GM12878 (cell line): ENCODE results near the gene SUZ12. TPM values are rescaled to one million over a fixed set of nuclear protein-coding genes. Genes with fewer than 3 reads are reported as not detected.
"Not testable (repeated sequence)": the region's sequence is repeated elsewhere in the genome, so short reads cannot be mapped to it uniquely, and the experiment has no call there.

Experiments used
- ATAC-seq: fragments of 200-7000 bp; cut with Tn5 transposase; 3 replicates; pipeline ENCODE4 v1.9.1; 2020; ENCODE audit warnings: mild to moderate bottlenecking, moderate library complexity
- BruUV-seq: library from RNA; stranded (reverse); fragments of 400-500 nt; replicated peaks from 2 replicates; lab custom pipeline; 2021; lab: Mats Ljungman, UMichigan
- CTCF ChIA-PET: fragments of 300-600 bp; sonication (Branson Sonifier 250); formaldehyde crosslinking; extraction: SDS; loops from one replicate; lab custom pipeline; 2021; ENCODE audit warnings: inconsistent platforms; lab: Yijun Ruan, JAX
- POLR2A ChIA-PET: fragments of 350-600 bp; formaldehyde crosslinking; extraction: SDS; loops from one replicate; lab custom pipeline; 2021; ENCODE audit warnings: inconsistent platforms; lab: Charles Lee
- RAD21 ChIA-PET: fragments of 300-600 bp; sonication (Branson Sonifier 250); formaldehyde crosslinking; loops from one replicate; lab custom pipeline; 2023; ENCODE audit warnings: antibody characterized with exemption; ENCODE audit not compliant: unreplicated experiment; lab: Charles Lee
- SMC1A ChIA-PET: fragments of 300-600 bp; sonication (Branson Sonifier 250); formaldehyde crosslinking; loops from one replicate; lab custom pipeline; 2023; ENCODE audit not compliant: unreplicated experiment, uncharacterized antibody; lab: Charles Lee
- DNase-seq: peaks from one replicate; pipeline ENCODE4 v3.0.0-alpha.2; 2011; ENCODE audit warnings: low read depth, low spot score
- FAIRE-seq: peaks from 3 replicates; lab custom pipeline; 2011; peaks lifted over from hg19 to GRCh38; lab: Jason Lieb, UNC
- H2AFZ ChIP-seq: 2 replicates; pipeline ENCODE4 v1.6.0; 2011; ENCODE audit warnings: low read depth, low read length, control low read depth; ENCODE audit not compliant: control insufficient read depth
- H3K27ac ChIP-seq: 2 replicates; pipeline ENCODE4 v1.5.1; 2011; ENCODE audit warnings: control low read depth; ENCODE audit not compliant: control insufficient read depth, insufficient read depth
- H3K27me3 ChIP-seq, 2 experiments: replicated peaks in 1 of 2; 2 replicates each; pipeline versions ENCODE4 v1.6.0 to v1.6.1; 2011; ENCODE audit warnings: low read length in 1 of 2; ENCODE audit not compliant: control insufficient read depth in 2 of 2, insufficient read depth in 2 of 2
- H3K36me3 ChIP-seq, 2 experiments: 2 replicates each; pipeline ENCODE4 v1.5.1; 2011; ENCODE audit warnings: low read length in 1 of 2; ENCODE audit not compliant: control insufficient read depth in 2 of 2, insufficient read depth in 2 of 2
- H3K4me1 ChIP-seq: 2 replicates; pipeline ENCODE4 v1.6.1; 2011; ENCODE audit warnings: mild to moderate bottlenecking, low read length, moderate library complexity, mixed read lengths; ENCODE audit not compliant: control insufficient read depth, insufficient read depth
- H3K4me2 ChIP-seq: 2 replicates; pipeline ENCODE4 v1.6.0; 2011; ENCODE audit warnings: control low read depth; ENCODE audit not compliant: control insufficient read depth, insufficient read depth
- H3K4me3 ChIP-seq: fragments of 200-600 bp; sonication (generic); 2 replicates; pipeline ENCODE4 v1.5.1; 2016
- H3K79me2 ChIP-seq: 2 replicates; pipeline ENCODE4 v1.6.0; 2011; ENCODE audit warnings: low read length; ENCODE audit not compliant: control insufficient read depth, insufficient read depth
- H3K9ac ChIP-seq: 2 replicates; pipeline ENCODE4 v1.8.0; 2011; ENCODE audit warnings: low read length, control low read depth, mixed read lengths; ENCODE audit not compliant: control insufficient read depth, insufficient read depth
- H3K9me3 ChIP-seq: replicated peaks from 3 replicates; pipeline ENCODE4 v1.5.1; 2011; ENCODE audit warnings: mild to moderate bottlenecking, low read length; ENCODE audit not compliant: control insufficient read depth, insufficient read depth
- H4K20me1 ChIP-seq: 2 replicates; pipeline ENCODE4 v1.6.0; 2011; ENCODE audit not compliant: control insufficient read depth, insufficient read depth
- HCFC1 ChIP-seq: fragments of 150-350 bp; IDR thresholded peaks from 2 replicates; pipeline ENCODE4 v1.6.1; 2014; ENCODE audit warnings: low read length
- IKZF1 ChIP-seq: fragments of 450-650 bp; conservative IDR thresholded peaks from 2 replicates; pipeline ENCODE4 v1.6.1; 2017; ENCODE audit warnings: antibody characterized with exemption, mild to moderate bottlenecking
- JUNB ChIP-seq: IDR thresholded peaks from 2 replicates; pipeline ENCODE4 v1.6.1; 2016; ENCODE audit warnings: antibody characterized with exemption, mild to moderate bottlenecking
- POLR2AphosphoS5 ChIP-seq: IDR thresholded peaks from 2 replicates; pipeline ENCODE4 v1.6.1; 2011; ENCODE audit warnings: mild to moderate bottlenecking, low read length, inconsistent platforms
- SP1 ChIP-seq: IDR thresholded peaks from one replicate; pipeline ENCODE4 v1.6.1; 2011; ENCODE audit warnings: low read depth, low read length
- TCF7 ChIP-seq: IDR thresholded peaks from 2 replicates; pipeline ENCODE4 v1.6.1; 2014; ENCODE audit warnings: antibody characterized with exemption, borderline replicate concordance
- WGBS: methylation state at CpG from one replicate; pipeline ENCODE4 v1.1.6; 2016; ENCODE audit warnings: low lambda C conversion rate; ENCODE audit not compliant: insufficient replicate concordance, insufficient coverage; ENCODE audit errors: missing lambda C conversion rate; 5-methylcytosine and 5-hydroxymethylcytosine counted together
- in situ Hi-C: fragments of 300-500 bp; cut with MboI; formaldehyde crosslinking; loops from 9 replicates; pipeline ENCODE4 v1.14.3; 2018; ENCODE audit warnings: mixed read lengths
- intact Hi-C: fragments of 100-400 bp; cut with micrococcal nuclease; formaldehyde crosslinking; loops from one replicate; pipeline ENCODE4 v1.14.2; 2022; ENCODE audit not compliant: unreplicated experiment
- polyA plus RNA-seq, 11 experiments: library from polyadenylated mRNA; depleted of rRNA in 4 of 11; unstranded in 6 of 11; stranded (reverse) in 5 of 11; fragments of >200 nt; fragmentation: Nextera tagmentation in 4 of 11; fragmentation: Illumina TruSeq in 1 of 11; extraction: Ambion mirVana in 4 of 11; extraction: Trizol in 1 of 11; gene quantifications; 1 replicate in 1 of 11; 2 replicates in 10 of 11; pipeline versions ENCODE4 v1.2.1 to v1.2.3, GENCODE V29; 2011 to 2016; ENCODE audit warnings: inconsistent platforms in 2 of 11, missing spikeins in 2 of 11, low read depth in 1 of 11
- total RNA-seq, 4 experiments: library from RNA; depleted of rRNA in 3 of 4; stranded (reverse); fragments of >200 nt in 3 of 4; fragmentation: Illumina TruSeq in 1 of 4; extraction: Trizol in 1 of 4; gene quantifications; 2 replicates each; pipeline versions ENCODE4 v1.2.1 to v1.2.3, GENCODE V29; 2013 to 2021
- TF ChIP-seq, protein P1 (sequence below): fragments of 450-650 bp; IDR thresholded peaks from 2 replicates; pipeline ENCODE4 v1.6.1; 2017; ENCODE audit warnings: borderline replicate concordance

Gene SUZ12
- total and polyA plus RNA-seq, 10 of the 15 experiments (the other 5 are each of a cell fraction or from before 2014, with no cell fraction given), result 19.2 to 69.2 (median 34.5) TPM

DNA sequence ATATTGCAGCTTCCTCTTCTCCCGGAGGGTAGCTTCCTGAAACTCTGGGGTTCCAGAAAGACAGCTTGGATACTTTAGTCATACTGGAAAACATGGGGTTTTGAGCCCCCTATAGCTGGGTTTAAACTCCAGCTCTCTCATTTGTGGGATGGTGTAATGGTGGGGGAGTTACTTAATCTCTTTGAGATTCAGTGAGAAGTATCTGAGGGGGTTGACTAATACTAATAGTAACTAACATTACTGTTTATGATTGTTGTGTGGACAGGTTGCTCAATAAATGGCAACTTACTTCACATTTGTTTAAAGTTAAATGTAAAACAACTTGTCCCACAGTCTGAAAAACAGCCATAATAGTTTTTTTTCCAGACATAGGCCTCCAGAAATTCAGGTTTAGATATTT is 5.1 kb upstream of the SUZ12 start:
- RAD21 ChIA-PET, result no interaction called here
- CTCF ChIA-PET, result no interaction called here
- FAIRE-seq, result no peak
- BruUV-seq, result no TSS peak
- intact Hi-C loops, result no loop called here
- Histone ChIP-seq H3K4me2 (no peak overlapping the region), H3K27me3 (no peaks in the 10 kb centered on the region), H3K9ac (no peak overlapping the region), H3K4me1 (no peaks in the 10 kb centered on the region), H3K36me3 (no peaks in the 10 kb centered on the region), H4K20me1 (no peaks in the 10 kb centered on the region), H3K4me3 (no peak overlapping the region), H2AFZ (no peak overlapping the region), H3K9me3 (no peaks in the 10 kb centered on the region), H3K27ac (no peak overlapping the region), H3K79me2 (no peaks in the 10 kb centered on the region)
- in situ Hi-C loops, result no loop called here
- SMC1A ChIA-PET, result interaction anchor here (0.6 kb wide), 1 partner anchor 630 kb away, joined by 4 read pairs; no protein-coding TSS in a partner anchor
- POLR2A ChIA-PET, result no interaction called here
- no peak for TF ChIP-seq SP1
- TF ChIP-seq JUNB, result peak; percentile 33; the same call in 1 of the 2 replicates
- ATAC-seq, result no peak
- WGBS, result 45% methylated on average over 1 of the region's 1 CpG
- no peak for DNase-seq

DNA sequence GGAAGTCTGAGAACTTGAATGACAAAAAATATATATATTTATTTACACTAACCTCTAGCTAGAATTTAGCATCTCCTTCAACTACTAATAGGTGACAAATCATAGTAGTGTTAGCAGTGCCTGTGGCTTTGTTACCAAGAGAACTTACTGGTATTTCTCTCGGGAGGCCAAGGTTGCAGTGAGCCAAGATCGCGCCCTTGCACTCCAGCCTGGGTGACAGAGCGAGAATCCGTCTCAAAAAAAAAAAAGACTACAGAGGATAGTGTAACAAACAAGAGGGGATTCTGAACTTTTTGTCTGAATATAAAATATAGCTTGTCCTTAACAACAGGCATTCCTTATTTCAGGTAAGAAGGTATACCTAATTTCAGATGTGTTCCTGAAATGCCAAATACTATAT is 1.3 kb upstream of the SUZ12 start:
- intact Hi-C loops, result no loop called here
- Histone ChIP-seq H3K27me3 (no peaks in the 10 kb centered on the region), H2AFZ (no peak overlapping the region), H3K4me3 (no peak overlapping the region), H4K20me1 (no peaks in the 10 kb centered on the region), H3K27ac (no peak overlapping the region), H3K9ac (no peak overlapping the region), H3K9me3 (no peaks in the 10 kb centered on the region), H3K4me1 (no peaks in the 10 kb centered on the region), H3K79me2 (peaks cover 28% of the 10 kb centered on the region), H3K4me2 (no peak overlapping the region), H3K36me3 (no peaks in the 10 kb centered on the region)
- ChIA-PET CTCF (interaction anchor here (1.2 to 1.4 kb wide), 2 partner anchors 34 to 71 kb away, joined by 3 to 4 read pairs; partner anchors contain the start of genes LRRC37B and UTP6), POLR2A (interaction anchor here (0.6 to 0.7 kb wide), 3 partner anchors 14 to 617 kb away, joined by 3 read pairs; no protein-coding TSS in a partner anchor), SMC1A (interaction anchor here (0.7 to 1.3 kb wide), 4 partner anchors 8 to 1204 kb away, joined by 3 to 5 read pairs (median 3); no protein-coding TSS in a partner anchor), RAD21 (no interaction called here)
- 85% methylated on average over 5 of the region's 5 CpGs for WGBS
- ATAC-seq (no peak), FAIRE-seq (no peak), DNase-seq (no peak)
- TF ChIP-seq TCF7 (no peak), IKZF1 (no peak), HCFC1 (no peak), POLR2AphosphoS5 (no peak)
- TF ChIP-seq, protein P1, sequence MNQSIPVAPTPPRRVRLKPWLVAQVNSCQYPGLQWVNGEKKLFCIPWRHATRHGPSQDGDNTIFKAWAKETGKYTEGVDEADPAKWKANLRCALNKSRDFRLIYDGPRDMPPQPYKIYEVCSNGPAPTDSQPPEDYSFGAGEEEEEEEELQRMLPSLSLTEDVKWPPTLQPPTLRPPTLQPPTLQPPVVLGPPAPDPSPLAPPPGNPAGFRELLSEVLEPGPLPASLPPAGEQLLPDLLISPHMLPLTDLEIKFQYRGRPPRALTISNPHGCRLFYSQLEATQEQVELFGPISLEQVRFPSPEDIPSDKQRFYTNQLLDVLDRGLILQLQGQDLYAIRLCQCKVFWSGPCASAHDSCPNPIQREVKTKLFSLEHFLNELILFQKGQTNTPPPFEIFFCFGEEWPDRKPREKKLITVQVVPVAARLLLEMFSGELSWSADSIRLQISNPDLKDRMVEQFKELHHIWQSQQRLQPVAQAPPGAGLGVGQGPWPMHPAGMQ, result no peak
- no TSS peak for BruUV-seq
- in situ Hi-C loops, result no loop called here

DNA sequence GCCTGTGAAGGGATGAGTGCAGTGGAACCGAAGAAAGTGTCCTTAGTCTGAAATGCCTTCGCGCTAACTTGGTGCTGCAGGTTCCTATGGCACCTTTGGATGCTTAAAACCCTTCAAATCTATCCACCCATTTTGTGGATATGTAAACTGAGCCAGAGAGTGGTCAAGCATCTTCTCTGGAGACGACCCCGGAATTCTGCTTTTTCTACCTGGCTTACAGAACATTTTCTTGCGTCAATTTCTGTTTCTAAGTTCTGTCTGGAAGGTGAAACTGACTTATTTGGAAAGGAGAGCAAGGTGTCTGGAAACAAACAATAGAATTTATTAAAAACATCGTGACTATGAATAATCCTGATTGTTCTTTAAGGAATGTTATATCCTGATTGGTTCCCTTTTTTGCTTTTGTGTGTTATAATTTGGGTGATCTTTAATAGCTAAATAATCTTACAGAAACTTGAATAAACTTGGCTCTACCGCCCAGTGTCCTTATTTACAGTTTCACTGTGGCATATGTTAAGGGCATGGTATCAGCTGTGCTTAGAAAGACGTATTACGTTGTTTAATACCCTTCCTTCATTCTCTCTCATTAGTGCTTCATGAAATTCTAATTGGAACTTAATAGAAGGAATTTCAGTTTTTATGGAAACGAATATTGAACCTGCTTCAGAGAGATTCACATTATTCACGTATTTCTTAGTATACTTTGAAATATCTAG is 1.3 kb downstream of the SUZ12 start:
- in situ Hi-C loops, SMC1A ChIA-PET, CTCF ChIA-PET, H3K27me3 ChIP-seq, H2AFZ ChIP-seq, ATAC-seq, H4K20me1 ChIP-seq, H3K36me3 ChIP-seq, DNase-seq, intact Hi-C loops, FAIRE-seq, H3K9me3 ChIP-seq, H3K4me1 ChIP-seq: not testable (repeated sequence)
- BruUV-seq, result TSS peak; percentile 70
- Histone ChIP-seq H3K4me3 (peak overlapping the region; percentile 88), H3K27ac (peak overlapping the region; percentile 24; the same call in 1 of the 2 replicates), H3K4me2 (peak overlapping the region; percentile 54), H3K9ac (peak overlapping the region; percentile 42), H3K79me2 (peaks cover 38% of the 10 kb centered on the region)
- 2% methylated on average over 9 of the region's 12 CpGs for WGBS
- ChIA-PET RAD21 (interaction anchor here (1.4 kb wide), 1 partner anchor 36 kb away, joined by 3 read pairs; the partner anchor contains the start of gene UTP6), POLR2A (interaction anchor here (0.6 kb wide), 1 partner anchor 15 kb away, joined by 3 read pairs; no protein-coding TSS in a partner anchor)
